ENCODE results near the gene LIPA. TPM values are rescaled to one million over a fixed set of nuclear protein-coding genes. Genes with fewer than 3 reads are reported as not detected.

LIPA gene
- total RNA-seq, 1 donor from 2014 or later, result 27.3 TPM

GRCh38 chr10:89210794-89211425 is 40.7 kb downstream of the LIPA start:
- H3K9me3 Mint-ChIP-seq, result no peaks in the 10 kb centered on the region
- H3K4me1 Mint-ChIP-seq, result peaks cover 19% of the 10 kb centered on the region
- peaks cover 43% of the 10 kb centered on the region for H3K27me3 Mint-ChIP-seq (ENCODE audit: low read depth)
- H3K27ac Mint-ChIP-seq, result no peak overlapping the region
- H3K36me3 Mint-ChIP-seq, result no peaks in the 10 kb centered on the region
- H3K4me3 Mint-ChIP-seq, result no peak overlapping the region
- no peak for DNase-seq (ENCODE audit: low spot score in 2 of 2, unreplicated experiment in 2 of 2)
- no peak for TF ChIP-seq CTCF (IDR thresholded peaks at IDR 0.05; ENCODE audit: unreplicated experiment)

- Mint-ChIP-seq H3K27me3 (ENCODE audit: low read depth) (peaks cover 43% of the 10 kb centered on the region), H3K9me3 (no peaks in the 10 kb centered on the region), H3K36me3 (no peaks in the 10 kb centered on the region), H3K4me3 (no peak overlapping the region), H3K4me1 (peaks cover 19% of the 10 kb centered on the region), H3K27ac (no peak overlapping the region)
- DNase-seq (ENCODE audit: low spot score in 2 of 2, unreplicated experiment in 2 of 2), result no peak
- TF ChIP-seq CTCF (IDR thresholded peaks at IDR 0.05; ENCODE audit: unreplicated experiment), result no peak
These were observed 41.9 kb downstream of the LIPA start for GRCh38 chr10:89209718-89210117.

GRCh38 chr10:89207801-89208551 is 43.6 kb downstream of the LIPA start:
- TF ChIP-seq CTCF (IDR thresholded peaks at IDR 0.05; ENCODE audit: unreplicated experiment), result no peak
- H3K27ac Mint-ChIP-seq, result no peak overlapping the region
- H3K27me3 Mint-ChIP-seq (ENCODE audit: low read depth), result peaks cover 43% of the 10 kb centered on the region
- no peaks in the 10 kb centered on the region for H3K9me3 Mint-ChIP-seq
- H3K36me3 Mint-ChIP-seq, result no peaks in the 10 kb centered on the region
- peak; percentile 22 to 45 for DNase-seq (ENCODE audit: low spot score in 2 of 2, unreplicated experiment in 2 of 2)
- peaks cover 19% of the 10 kb centered on the region for H3K4me1 Mint-ChIP-seq
- peak overlapping the region; percentile 60 for H3K4me3 Mint-ChIP-seq

GRCh38 chr10:89207181-89207800 is 44.3 kb downstream of the LIPA start, which contains the start of gene CH25H:
Gene CH25H (minus strand): TSS chr10:89207317. CDS start chr10:89207292, 25 bp downstream.
- peak; percentile 31 to 57 for DNase-seq (ENCODE audit: low spot score in 2 of 2, unreplicated experiment in 2 of 2)
- Mint-ChIP-seq H3K36me3 (no peaks in the 10 kb centered on the region), H3K27me3 (ENCODE audit: low read depth) (peaks cover 41% of the 10 kb centered on the region), H3K4me1 (peaks cover 19% of the 10 kb centered on the region), H3K4me3 (peak within 1 kb of the TSS; percentile 60), H3K27ac (no peak within 1 kb of the TSS), H3K9me3 (no peaks in the 10 kb centered on the region)
- TF ChIP-seq CTCF (IDR thresholded peaks at IDR 0.05; ENCODE audit: unreplicated experiment), result no peak

- TF ChIP-seq CTCF (IDR thresholded peaks at IDR 0.05; ENCODE audit: unreplicated experiment), result no peak
- Mint-ChIP-seq H3K9me3 (no peaks in the 10 kb centered on the region), H3K27ac (no peak overlapping the region), H3K4me3 (peak overlapping the region; percentile 60), H3K27me3 (ENCODE audit: low read depth) (peaks cover 36% of the 10 kb centered on the region), H3K36me3 (no peaks in the 10 kb centered on the region), H3K4me1 (peaks cover 19% of the 10 kb centered on the region)
- no peak for DNase-seq (ENCODE audit: low spot score in 2 of 2, unreplicated experiment in 2 of 2)
These were observed 45.0 kb downstream of the LIPA start for GRCh38 chr10:89206402-89207180.
